ENCODE data around the gene SH3RF1.

The SH3RF1 gene

GRCh38 chr4:169274033-169274432 lies 3.3 kb upstream of the SH3RF1 start:
- DNase-seq, result no peak

GRCh38 chr4:169272265-169272886 lies 1.6 kb upstream of the SH3RF1 start:
- no peak for DNase-seq

- no peak for DNase-seq
Observed at GRCh38 chr4:169271692-169272007, 894 bp upstream of the SH3RF1 start.

GRCh38 chr4:169269916-169270809 lies 593 bp downstream of the SH3RF1 start:
- peak; percentile 81 for DNase-seq

- DNase-seq, result no peak
Observed at GRCh38 chr4:169268951-169269760, 1.6 kb downstream of the SH3RF1 start.

- no peak for DNase-seq
Observed at GRCh38 chr4:169267070-169267469, 3.7 kb downstream of the SH3RF1 start.

GRCh38 chr4:169266661-169267060 lies 4.1 kb downstream of the SH3RF1 start:
- no peak for DNase-seq

GRCh38 chr4:169266081-169266480 lies 4.7 kb downstream of the SH3RF1 start:
- no peak for DNase-seq

GRCh38 chr4:169263791-169264392 lies 6.9 kb downstream of the SH3RF1 start:
- no peak for DNase-seq

GRCh38 chr4:169260217-169260866 lies 10.4 kb downstream of the SH3RF1 start:
- DNase-seq, result no peak

GRCh38 chr4:169259271-169259670 lies 11.5 kb downstream of the SH3RF1 start:
- DNase-seq, result no peak

GRCh38 chr4:169258141-169258540 lies 12.6 kb downstream of the SH3RF1 start:
- no peak for DNase-seq

GRCh38 chr4:169256856-169257761 lies 13.6 kb downstream of the SH3RF1 start:
- no peak for DNase-seq

- no peak for DNase-seq
Observed at GRCh38 chr4:169256101-169256612, 14.6 kb downstream of the SH3RF1 start.

GRCh38 chr4:169254546-169254983 lies 16.2 kb downstream of the SH3RF1 start:
- DNase-seq, result no peak

GRCh38 chr4:169253904-169254303 lies 16.9 kb downstream of the SH3RF1 start:
- DNase-seq, result no peak

GRCh38 chr4:169253113-169253671 lies 17.6 kb downstream of the SH3RF1 start:
- no peak for DNase-seq

GRCh38 chr4:169252339-169253112 lies 18.2 kb downstream of the SH3RF1 start:
- DNase-seq, result no peak

GRCh38 chr4:169251291-169252235 lies 19.2 kb downstream of the SH3RF1 start:
- DNase-seq, result peak; percentile 67
